HG03469 (cell line): ENCODE results near the gene CLEC18B.
"Not testable (repeated sequence)": the region's sequence is repeated elsewhere in the genome, so short reads cannot be mapped to it uniquely, and the experiment has no call there.

Experiments used
- ATAC-seq: cut with Tn5 transposase; IDR thresholded peaks from one replicate; pipeline ENCODE4 v1.9.1; 2021; ENCODE audit warnings: mild to moderate bottlenecking, moderate library complexity, moderate number of reproducible peaks; ENCODE audit not compliant: unreplicated experiment

Gene CLEC18B

DNA sequence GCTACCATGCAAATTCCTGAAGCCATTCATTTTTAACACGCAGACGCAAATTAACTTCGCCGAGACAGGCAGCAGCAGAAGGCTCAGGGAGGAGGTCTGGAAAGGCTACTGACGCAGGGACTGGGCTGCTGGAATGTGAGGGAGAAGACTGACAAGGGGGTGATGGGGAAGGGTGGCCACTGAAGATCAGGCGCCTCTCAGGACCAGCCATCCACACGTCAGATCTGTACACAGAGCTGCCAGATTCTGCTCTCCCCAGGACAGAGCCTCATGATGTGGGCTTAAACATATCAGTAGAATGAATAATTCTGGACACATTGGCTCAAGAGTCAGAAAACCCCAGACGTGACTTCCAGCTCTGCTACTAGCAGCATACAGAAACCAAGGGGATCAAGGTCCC lies 25.6 kb upstream of the CLEC18B start:
- no peak for ATAC-seq

DNA sequence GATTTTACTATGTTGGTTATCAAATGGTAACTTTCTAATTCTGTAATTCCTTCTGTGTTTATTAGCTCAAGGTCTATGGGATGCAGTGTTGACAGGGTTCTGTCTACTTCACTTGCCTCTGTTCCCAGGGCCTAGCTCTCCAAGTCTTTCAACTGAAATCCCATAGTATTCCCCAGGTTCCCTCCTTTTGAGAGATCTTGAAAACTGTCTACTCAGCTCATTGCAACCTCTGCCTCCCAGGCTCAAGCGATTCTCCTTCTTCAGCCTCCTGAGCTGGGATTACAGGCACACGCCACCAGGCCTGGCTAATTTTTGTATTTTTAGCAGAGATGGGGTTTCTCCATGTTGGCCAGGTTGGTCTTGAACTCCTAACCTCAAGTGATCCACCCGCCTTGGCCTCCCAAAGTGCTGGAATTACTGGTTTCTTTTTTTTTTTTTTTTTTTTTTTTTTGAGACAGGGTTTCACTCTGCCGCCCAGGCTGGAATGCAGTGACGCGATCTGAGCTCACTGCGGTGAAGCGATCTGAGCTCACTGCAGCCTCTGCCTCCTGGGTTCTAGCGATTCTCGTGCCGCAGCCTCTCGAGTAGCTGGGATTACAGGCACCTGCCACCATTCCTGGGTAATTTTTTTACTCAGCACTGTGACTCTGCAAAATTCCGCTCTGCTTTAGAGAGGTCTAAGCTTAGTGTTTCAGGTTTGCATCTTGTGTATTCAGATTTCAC lies 22.5 kb upstream of the CLEC18B start:
- not testable (repeated sequence) for ATAC-seq

DNA sequence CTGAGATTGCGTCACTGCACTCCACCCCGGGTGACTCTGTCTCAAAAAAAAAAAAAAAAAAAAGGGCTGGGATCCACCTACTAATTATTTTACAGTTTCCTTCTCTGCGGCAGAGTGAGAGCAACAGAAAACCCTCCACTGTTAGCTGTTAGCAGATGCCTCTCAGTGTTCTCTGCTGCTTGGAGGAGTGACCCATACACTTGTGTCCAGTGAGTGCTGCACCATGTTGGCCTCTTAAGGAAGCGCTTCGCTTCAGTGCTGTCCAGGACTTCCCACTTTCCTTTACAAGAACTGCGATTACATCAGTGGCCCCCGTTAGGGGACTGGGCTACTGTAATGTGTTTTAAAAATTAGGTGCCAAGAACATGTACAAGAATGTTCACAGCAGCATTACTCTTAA lies 18.4 kb upstream of the CLEC18B start:
- no peak for ATAC-seq

DNA sequence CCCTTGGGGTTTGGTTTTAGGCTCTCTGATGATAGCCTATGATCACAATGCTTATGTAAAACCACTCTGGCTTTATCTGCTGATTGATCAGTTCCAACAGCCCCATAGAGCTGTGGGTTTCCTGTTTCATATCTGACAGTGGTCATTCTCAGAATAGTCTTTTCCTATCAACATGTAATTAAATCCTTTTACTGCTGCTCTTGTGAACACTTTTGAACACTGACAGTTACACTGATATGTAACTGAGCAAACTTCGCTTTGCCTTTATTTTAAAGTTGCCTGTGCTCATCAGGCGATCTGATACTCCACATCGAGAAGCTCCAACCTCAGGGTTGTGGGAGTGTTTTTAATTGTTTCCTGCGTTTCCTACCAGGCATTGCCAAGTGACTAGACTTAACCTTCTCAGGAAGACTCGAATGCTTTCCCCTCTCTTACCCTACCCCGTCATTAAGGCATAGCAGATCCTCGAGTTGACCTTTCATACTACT lies 17.3 kb upstream of the CLEC18B start:
- ATAC-seq, result no peak

DNA sequence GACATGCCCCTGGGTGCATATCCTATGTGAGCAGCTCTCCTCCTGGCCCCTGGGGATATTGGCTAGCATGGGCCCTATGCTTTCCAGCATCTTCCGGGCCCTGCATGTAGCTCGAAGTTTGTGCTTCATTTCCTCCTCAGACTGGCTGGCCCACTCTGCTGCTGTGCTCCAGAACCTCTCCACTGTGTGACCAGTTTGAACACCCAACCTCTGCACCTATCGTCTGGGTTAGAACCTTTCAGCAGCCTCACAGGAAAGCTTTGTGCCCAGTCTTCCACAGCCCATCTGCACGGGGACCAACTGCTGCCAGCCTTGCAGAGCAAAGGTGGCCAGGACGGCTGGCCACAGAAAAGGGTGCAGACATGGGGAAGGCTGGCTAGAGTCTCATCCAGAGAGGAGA lies 10.2 kb upstream of the CLEC18B start:
- no peak for ATAC-seq

DNA sequence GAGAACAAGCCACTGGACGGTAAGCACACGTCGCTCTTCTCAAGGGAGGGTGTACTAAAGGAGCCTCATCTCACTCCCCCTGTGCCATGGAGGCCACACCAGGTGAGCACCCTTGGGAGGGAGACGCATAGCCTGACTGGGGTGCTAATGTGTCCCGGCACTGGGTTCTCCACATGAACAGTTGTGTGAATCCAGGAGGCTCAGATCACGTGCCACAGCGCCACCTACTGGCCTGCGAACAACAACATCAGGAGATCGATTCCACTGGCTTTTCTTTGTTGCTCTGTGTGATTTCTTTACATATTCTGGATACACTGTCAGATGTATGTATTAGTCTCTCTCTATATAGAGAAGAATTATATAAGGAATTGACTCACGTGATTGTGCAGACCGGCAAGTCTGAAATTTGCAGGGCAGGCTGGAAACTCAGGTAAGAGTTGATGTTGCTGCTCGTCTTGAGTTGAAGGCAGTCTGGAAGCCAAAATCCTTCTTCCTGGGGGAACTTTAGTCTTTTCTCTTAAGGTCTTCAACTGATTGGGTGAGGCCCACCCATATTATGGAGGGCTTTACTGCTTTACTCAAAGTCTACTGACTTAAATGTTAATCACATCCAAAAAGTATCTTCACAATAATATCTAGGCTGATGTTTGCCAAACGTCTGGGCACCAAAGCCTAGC lies 8.9 kb upstream of the CLEC18B start:
- not testable (repeated sequence) for ATAC-seq

DNA sequence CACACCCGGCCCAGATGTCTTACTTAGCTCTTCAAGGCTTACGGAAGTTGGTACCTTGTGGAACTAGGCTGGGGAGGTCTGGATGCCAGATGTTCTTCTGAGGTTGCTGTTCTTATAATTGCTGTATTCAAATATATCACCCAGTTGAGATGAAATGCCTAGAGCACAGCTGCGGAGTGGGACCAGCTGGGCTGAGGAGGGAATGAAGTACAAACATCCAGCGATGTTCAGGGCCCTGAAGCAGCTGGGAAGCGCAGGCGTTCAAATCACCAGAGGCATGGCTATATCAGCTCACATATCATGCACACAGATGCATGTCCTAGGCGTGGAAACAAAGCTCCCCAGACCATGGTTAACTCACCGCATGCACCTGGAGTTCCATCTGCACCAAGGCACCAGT lies 7.2 kb upstream of the CLEC18B start:
- ATAC-seq, result not testable (repeated sequence)

DNA sequence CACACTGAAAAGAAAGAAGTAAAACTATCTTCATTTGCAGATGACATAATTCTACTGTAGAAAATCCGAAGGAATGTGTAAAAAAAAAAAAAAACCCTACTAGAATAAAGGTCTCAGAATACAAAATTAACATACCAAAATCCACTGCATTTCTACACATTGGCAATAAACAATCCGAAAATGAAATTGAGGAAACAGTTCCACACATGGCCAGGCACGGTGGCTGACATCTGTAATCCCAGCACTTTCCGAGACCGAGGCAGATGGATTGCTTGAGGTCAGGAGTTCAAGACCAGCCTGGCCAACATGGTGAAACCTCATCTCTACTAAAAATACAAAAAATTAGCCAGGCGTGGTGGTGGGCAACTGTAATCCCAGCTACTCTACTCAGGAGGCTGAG lies 4.5 kb upstream of the CLEC18B start:
- not testable (repeated sequence) for ATAC-seq

DNA sequence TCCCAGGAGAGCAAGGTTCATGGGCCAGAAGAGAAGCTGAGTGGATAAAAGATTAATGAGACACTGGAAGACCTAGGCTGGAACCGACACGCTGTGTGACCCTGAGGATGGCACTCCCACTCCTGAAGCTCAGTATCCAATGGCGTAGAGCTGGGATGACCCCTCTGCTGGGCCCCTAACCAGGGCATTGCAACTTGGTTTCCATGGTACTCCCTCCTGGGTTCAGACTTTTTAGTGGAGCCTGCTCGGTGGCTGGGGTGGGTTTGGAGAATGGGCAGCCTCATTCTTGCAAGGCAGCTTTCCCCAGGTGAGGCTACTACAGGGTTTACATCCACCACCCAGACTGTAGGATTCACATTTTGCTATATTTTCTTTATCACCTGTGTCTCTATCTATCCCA lies 2.4 kb upstream of the CLEC18B start:
- not testable (repeated sequence) for ATAC-seq

DNA sequence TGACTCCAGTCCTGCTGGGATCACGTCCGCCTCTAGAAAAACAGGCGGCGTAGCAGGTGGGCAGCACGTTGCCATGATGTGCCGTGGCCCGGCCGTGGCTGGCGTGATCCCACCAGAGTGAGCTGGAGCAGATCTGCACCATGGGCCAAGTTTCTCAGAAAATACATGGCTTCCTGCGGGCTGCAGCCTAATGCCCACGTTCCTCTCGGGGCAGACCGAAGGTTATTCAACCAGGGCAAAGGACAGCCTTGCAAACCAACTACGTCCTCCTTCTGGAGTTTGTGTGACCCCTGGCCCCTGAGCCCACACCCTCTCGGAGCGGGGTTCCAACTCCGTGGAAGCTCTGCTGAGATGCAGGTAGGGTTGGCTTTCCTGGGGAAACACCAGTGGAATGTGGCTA lies 808 bp upstream of the CLEC18B start:
- ATAC-seq, result not testable (repeated sequence)

DNA sequence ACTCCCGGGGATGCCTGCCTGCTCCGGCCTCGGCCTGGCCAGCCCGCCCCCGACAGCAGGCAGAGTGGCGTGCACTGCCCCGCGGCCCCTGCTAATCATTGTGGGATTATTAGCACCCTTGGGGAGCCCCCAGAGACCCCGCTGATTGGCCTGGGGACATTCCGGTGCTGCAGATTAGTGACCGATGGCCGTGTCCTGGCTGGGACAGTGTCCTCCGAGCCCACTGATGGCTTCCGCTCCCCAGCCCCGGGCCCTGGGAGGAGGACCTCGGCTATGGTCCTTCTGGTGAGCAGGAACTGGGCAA lies 156 bp upstream of the CLEC18B start:
- not testable (repeated sequence) for ATAC-seq

DNA sequence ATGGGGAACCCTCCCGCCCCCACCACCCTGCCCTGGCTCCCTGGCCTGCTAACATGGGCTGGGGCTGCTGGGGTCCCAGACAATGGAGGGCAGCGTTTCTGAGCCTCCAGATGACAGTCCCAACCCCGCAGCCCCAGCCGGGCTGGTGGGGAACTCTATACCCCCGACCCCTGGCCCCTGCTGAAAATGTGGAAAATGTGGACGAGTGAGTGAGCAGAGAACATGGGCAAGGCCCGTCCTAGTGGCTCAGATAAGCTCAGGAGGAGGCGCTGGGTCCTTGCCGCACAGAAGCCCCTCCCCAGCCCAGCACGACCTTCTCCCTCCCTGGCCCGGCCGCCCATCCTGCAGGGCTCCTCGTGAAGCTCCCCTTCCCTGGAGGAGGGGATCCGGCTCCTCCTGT lies 1.5 kb downstream of the CLEC18B start:
- not testable (repeated sequence) for ATAC-seq

DNA sequence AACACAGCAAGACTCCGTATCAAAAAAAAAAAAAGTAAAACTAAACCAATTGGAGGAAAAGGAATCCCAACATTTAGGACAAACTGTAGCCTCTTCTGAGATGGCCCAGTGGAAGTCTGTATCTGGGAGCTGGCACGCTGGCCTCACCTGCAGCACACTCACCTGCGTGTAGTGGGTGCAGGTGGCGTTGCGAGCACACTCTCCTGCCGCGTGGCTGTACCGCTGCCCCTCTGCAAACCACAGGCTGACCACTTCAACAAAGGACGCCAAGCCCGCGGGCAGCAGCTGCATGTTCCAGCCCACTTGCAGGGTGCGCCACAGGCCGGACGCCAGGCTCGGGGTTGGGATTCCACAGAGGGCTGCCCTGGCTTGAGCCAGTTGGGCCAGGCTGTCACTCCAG lies 3.4 kb downstream of the CLEC18B start:
- ATAC-seq, result not testable (repeated sequence)

DNA sequence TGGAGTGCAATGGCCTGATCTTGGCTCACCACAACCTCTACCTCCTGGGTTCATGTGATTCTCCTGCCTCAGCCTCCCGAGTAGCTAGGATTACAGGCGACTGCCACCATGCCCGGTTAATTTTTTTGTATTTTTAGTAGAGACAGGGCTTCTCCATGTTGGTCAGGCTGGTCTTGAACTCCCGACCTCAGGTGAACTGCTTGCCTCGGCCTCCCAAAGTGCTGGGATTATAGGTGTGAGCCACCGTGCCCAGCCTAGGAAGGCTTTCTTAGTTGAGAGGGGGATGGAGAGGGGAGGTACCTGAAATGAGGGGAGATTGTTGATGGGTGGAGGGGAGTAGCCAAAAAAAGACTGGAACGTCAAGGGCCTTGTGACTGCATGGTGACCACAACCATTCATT lies 7.4 kb downstream of the CLEC18B start:
- not testable (repeated sequence) for ATAC-seq

DNA sequence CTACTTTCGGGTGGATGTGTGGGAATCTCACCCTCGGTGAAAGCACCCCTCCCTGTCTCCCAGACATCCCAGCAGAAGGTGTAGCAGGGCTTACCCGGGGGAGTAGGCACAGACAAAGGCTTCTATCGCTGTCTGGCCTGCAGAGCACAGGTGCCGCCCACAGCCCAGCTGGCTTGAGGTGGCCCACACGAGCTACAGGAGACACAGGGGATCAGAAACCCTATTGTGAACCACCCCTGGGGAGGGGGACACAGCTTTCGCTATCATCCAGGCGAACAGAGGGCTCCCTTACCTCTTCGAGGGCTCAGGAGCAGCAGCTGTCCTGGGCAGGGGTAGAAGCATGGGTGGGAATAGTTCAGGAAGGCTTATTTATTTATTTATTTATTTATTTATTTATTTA lies 7.8 kb downstream of the CLEC18B start:
- not testable (repeated sequence) for ATAC-seq

DNA sequence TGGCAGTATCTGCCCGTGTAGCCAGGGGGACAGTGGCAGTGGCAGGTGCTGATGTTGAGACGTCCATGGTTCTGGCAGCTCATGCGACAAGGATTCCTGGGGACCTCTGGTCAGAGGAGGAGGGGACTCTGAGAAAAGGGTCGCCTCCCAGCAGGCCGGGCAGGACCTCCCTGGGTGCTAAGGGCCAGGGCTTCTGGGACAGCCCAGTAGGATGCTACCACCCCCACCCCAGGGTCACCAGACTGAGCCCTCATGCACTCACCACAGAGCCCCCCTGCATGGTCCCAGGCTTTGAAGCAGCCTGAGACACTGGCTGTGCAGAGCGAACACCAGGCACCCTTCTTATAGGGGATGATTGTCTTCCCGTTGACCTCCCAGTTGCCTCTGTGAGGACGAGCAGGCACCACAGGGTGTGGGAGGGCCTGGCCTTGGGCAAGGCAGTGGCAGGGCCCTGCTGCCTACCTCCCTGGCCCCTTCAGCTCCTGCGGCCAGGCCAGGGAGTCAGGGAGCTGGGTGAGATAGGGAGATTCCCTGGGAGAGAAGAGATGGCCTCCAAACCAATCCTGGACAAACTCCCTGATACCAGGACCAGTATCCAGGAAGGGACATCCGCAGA lies 8.4 kb downstream of the CLEC18B start:
- not testable (repeated sequence) for ATAC-seq

DNA sequence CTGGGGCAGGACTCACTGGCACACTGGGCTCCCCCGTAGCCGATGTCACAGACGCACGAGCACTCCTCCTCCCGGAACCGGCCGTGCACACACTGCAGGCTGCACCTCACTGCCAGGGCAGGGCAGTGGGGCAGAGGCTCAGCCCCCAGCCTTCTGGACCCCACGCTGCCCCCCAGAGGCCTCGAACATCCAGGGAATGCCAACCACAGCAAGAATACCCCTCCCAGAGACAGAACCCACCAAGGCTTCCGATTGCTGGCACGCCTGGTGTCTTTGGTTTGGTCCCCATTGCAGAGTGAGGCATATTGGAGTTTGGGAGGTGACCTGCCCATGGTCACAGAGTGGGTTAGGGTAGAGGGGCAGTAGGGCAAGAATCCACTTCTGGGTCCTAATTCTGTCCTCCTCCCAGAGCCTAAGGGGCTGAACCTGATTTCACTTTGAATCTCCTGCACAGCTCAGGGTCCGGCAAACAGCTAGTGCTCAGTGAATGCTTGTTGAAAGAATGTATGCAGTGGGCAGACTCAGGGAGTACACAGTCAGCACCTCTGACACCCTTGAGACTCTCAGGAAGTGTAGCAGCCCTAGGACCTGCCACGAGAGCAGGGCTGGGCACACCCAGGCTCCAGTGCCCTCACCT lies 9.0 kb downstream of the CLEC18B start:
- ATAC-seq, result not testable (repeated sequence)

DNA sequence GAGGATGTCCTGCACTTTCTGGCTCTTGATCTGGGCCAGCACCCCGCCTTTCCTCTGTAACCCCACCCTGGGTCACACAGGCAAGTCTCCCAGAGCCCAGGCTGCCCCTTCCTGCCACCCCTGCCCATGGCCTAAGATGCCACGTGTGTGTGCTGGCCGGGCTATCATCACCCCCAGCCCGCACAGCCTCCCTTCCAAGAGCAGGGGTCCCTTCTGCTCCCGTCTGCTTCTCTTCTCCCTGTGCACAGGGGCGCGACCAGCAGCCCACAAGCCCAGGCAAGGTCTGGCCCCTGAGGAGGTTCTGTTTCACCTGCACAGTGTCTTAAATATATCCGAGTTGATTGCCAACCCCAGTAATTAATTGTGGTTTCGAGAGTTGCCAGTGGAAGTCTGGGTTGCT lies 10.3 kb downstream of the CLEC18B start:
- ATAC-seq, result not testable (repeated sequence)

DNA sequence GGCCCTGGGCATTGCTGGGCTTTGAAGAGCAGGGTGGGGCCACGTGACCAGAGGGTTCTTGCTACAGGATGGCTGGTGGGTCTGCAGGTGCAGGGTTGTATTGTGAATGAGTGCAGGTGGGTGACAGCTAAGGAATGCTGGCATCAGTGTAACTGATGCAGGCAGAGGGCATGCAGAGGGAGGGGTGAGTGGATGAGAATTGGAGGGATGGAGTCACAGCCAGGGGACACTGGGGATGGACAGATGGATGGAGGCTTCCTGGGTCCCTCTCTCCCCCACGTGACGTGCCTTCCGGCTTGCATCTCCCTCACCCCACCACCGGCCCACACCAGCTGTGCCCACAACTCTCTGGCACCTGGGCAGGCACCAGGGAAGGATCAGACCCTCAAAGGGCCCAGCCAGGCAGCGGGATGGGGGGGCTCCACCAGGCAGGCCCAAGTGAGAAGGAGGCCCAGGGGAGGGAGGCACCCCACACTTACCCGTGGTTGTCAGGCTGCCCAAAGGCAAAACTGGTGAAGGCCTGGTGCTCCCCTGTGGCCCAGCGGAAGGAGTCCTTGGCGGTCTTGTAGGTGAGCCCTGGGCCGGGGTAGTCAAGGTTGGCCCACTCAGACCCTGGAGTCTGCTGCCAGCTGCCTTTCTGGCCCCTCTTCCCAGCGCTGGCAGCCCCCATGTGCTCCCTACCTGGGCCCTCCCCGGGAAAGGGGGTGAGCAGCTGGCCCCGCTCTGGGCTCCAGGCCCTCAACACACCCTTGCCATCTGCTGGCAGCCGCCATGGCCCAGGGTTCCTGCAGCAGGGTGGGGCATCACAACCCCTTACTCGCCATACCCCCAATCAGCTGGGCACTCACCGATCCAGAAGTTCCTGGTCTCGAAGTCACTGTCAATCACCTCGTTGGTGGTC lies 11.0 kb downstream of the CLEC18B start:
- not testable (repeated sequence) for ATAC-seq

DNA sequence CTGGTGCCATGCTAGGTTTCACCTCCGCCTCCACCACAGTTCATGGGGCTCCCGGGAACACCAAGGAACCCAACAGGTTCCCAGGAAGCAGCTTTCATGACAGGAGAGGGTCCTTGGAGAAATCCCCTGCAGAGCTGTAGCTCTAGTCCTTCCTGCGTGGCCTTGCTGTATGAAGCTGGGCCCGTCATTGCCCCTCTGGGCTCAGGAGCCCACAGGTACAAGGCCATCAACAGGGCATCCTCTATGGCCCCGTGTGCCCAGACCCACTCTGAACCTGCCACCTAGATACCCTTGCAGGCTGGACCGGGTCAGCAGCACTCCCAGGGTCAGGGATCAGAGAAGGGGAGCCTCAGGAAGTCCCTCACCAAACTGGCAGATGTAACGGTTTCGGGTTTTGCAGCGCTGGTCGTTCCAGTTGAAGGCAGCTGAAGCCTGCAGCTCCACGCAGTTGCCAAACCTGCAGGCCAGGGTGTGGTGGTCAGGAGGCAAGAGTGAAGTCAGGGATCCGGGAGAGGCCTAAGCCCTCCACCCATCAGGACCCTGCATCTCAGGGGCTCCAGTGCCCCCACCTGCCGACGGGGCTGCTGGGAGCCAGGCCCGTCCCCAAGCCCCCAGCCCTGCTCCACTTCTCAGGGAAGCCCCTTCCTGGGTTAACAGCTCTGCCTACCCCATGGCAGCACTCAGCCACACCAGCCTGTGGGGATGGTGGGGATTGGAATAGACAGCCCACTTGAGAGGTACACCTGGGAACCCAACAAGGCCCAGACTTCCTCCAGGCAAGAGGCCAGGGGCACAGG lies 11.9 kb downstream of the CLEC18B start:
- not testable (repeated sequence) for ATAC-seq
